T47D (cell line): ENCODE measurements around the gene TEPSIN.

Experiments
- DNase-seq, 2 experiments: peaks; one replicate each; pipeline versions ENCODE4 v3.0.0 to v3.0.0-alpha.2; 2011 to 2012; ENCODE audit warnings: low read depth in 1 of 2, low spot score in 1 of 2
- JUND ChIP-seq: IDR thresholded peaks from 2 replicates; pipeline ENCODE4 v1.6.1; 2012; ENCODE audit warnings: low read depth
- in situ Hi-C: cut with HindIII; loops from 2 replicates; pipeline ENCODE4 v1.10.0; 2016; ENCODE audit warnings: low sequenced_read_pairs, low pct_unique_long_range_greater_than_20kb

Gene TEPSIN

GRCh38 chr17:81200201-81200600 lies 38.7 kb downstream of the TEPSIN start:
- in situ Hi-C loops, result no loop called here
- no peak for TF ChIP-seq JUND
- DNase-seq, result no peak

- no peak for DNase-seq
- no peak for TF ChIP-seq JUND
- in situ Hi-C loops, result no loop called here
Observed at GRCh38 chr17:81199482-81199830, 39.4 kb downstream of the TEPSIN start.

- DNase-seq, result no peak
- in situ Hi-C loops, result no loop called here
- TF ChIP-seq JUND, result no peak
Observed at GRCh38 chr17:81198826-81199481, 39.9 kb downstream of the TEPSIN start.

GRCh38 chr17:81197831-81198490 lies 40.9 kb downstream of the TEPSIN start:
- in situ Hi-C loops, result no loop called here
- TF ChIP-seq JUND, result no peak
- no peak for DNase-seq

- no peak for TF ChIP-seq JUND
- DNase-seq, result no peak
- in situ Hi-C loops, result no loop called here
Observed at GRCh38 chr17:81197409-81197795, 41.5 kb downstream of the TEPSIN start.

GRCh38 chr17:81196505-81197408 lies 42.1 kb downstream of the TEPSIN start:
- no peak for DNase-seq
- no peak for TF ChIP-seq JUND
- in situ Hi-C loops, result no loop called here

GRCh38 chr17:81195941-81196495 lies 42.8 kb downstream of the TEPSIN start:
- TF ChIP-seq JUND, result no peak
- in situ Hi-C loops, result no loop called here
- no peak for DNase-seq

- no peak for DNase-seq
- no peak for TF ChIP-seq JUND
- in situ Hi-C loops, result no loop called here
Observed at GRCh38 chr17:81194941-81195901, 43.6 kb downstream of the TEPSIN start.

GRCh38 chr17:81194225-81194760 lies 44.6 kb downstream of the TEPSIN start:
- in situ Hi-C loops, result no loop called here
- DNase-seq, result no peak
- TF ChIP-seq JUND, result no peak

GRCh38 chr17:81193470-81194224 lies 45.2 kb downstream of the TEPSIN start:
- in situ Hi-C loops, result no loop called here
- no peak for DNase-seq
- no peak for TF ChIP-seq JUND

GRCh38 chr17:81193051-81193410 lies 45.8 kb downstream of the TEPSIN start:
- no peak for DNase-seq
- no peak for TF ChIP-seq JUND
- in situ Hi-C loops, result no loop called here
